Fibroblast of villous mesenchyme (primary cell): Measurements from ENCODE around the gene IFNA7. TPM values are rescaled to one million over a fixed set of nuclear protein-coding genes. Genes with fewer than 3 reads are reported as not detected.
A peak's percentile ranks its signal among the peaks of the same experiment; 100 is the strongest.
"Not testable (repeated sequence)": the region's sequence is repeated elsewhere in the genome, so short reads cannot be mapped to it uniquely, and the experiment has no call there.

ENCODE experiments used
- DNase-seq: peaks from one replicate; pipeline ENCODE4 v3.0.0-alpha.2; 2010; ENCODE audit warnings: low read depth
- H3K4me3 ChIP-seq: 2 replicates; pipeline ENCODE4 v1.5.1; 2011; ENCODE audit warnings: low read depth, mild to moderate bottlenecking, low read length
- total RNA-seq: library from RNA; depleted of rRNA; stranded (reverse); fragments of >200 nt; gene quantifications from 2 replicates; pipeline ENCODE4 v1.2.3, GENCODE V29; 2012
- TF ChIP-seq, protein P1 (sequence below): IDR thresholded peaks from 2 replicates; pipeline ENCODE4 v1.5.1; 2012; ENCODE audit warnings: low read depth, mild to moderate bottlenecking, low read length; ENCODE audit not compliant: insufficient read depth

The IFNA7 gene
- total RNA-seq, 1 donor, result not detected

DNA sequence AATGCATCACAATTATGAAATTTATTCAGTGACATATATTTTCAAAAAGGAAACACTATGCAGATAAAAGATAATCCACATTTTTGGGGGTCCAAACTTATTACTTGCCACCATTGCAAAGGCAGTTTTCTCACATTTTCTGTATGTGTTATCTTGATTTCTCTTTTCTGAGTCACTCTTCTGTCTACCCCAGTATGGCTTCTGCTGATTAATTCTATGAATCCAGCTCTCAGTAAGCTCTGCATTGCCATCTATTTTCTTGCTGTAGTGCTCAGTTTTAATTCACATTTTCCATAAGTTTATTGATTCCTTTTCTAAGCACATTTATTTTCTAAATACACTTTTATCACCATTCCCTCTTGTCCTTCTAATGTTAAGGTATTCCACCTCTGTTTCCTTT lies 3.2 kb upstream of the IFNA7 start:
- TF ChIP-seq, protein P1, sequence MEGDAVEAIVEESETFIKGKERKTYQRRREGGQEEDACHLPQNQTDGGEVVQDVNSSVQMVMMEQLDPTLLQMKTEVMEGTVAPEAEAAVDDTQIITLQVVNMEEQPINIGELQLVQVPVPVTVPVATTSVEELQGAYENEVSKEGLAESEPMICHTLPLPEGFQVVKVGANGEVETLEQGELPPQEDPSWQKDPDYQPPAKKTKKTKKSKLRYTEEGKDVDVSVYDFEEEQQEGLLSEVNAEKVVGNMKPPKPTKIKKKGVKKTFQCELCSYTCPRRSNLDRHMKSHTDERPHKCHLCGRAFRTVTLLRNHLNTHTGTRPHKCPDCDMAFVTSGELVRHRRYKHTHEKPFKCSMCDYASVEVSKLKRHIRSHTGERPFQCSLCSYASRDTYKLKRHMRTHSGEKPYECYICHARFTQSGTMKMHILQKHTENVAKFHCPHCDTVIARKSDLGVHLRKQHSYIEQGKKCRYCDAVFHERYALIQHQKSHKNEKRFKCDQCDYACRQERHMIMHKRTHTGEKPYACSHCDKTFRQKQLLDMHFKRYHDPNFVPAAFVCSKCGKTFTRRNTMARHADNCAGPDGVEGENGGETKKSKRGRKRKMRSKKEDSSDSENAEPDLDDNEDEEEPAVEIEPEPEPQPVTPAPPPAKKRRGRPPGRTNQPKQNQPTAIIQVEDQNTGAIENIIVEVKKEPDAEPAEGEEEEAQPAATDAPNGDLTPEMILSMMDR, result no peak

GRCh38 chr9:21194867-21195776 lies 6.9 kb downstream of the IFNA7 start:
- TF ChIP-seq, protein P1, result peak; percentile 50
- not testable (repeated sequence) for H3K4me3 ChIP-seq
- peak; percentile 3 for DNase-seq

More for the DNA sequence above, 3.2 kb upstream of the IFNA7 start:
- no peak overlapping the region for H3K4me3 ChIP-seq
- DNase-seq, result no peak

DNA sequence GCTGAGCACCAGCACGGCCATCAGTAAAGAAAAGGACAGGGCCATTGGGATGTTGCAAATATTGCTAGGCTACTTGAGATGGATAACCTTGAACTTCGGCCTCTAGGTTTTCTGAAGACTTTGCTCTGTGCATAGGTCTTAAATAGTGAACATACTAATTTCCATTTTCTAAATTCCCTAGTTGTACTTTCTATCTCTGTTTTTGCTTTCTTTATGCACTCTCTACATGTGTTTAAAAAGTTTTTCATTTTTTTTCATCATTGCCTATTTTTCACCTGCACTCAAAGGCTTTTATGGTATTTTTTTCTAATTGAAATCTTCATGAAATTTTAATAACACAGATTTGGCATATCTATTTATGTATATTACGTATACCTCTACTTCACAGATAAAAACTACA lies 14.5 kb downstream of the IFNA7 start, which contains the start of gene IFNA4:
IFNA4 (minus strand) TSS at position 101 of the 400 bp plus-strand sequence; CDS start at position 45, 56 bp downstream.
- DNase-seq, H3K4me3 ChIP-seq: not testable (repeated sequence)

- not testable (repeated sequence) for H3K4me3 ChIP-seq
- peak; percentile 7 for DNase-seq
- TF ChIP-seq, protein P1, result peak; percentile 56
Measured at GRCh38 chr9:21182810-21183736, 18.9 kb downstream of the IFNA7 start.

DNA sequence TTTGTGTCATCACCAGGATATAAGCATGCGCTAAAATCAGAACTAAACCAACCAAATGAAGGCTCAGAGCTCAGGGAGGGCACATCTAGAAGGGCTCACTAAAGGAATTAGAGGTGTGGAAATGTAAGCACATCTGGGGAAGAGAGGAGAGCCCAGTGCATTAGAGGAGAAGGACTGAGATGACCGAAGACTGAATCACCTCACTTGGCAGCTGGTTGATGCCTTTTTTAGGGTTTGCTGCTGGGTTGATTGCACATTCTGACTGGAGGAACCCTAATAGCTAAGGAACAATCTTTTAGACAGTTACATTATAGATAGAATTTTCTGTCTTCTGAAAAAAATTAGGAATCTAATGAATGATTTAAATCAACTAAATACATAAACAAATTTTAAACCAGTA lies 27.3 kb downstream of the IFNA7 start:
- H3K4me3 ChIP-seq, result no peak overlapping the region
- no peak for DNase-seq
- TF ChIP-seq, protein P1, result no peak

GRCh38 chr9:21172156-21172555 lies 29.8 kb downstream of the IFNA7 start:
- TF ChIP-seq, protein P1, result no peak
- H3K4me3 ChIP-seq, result no peak overlapping the region
- DNase-seq, result no peak

- DNase-seq, result no peak
- TF ChIP-seq, protein P1, result no peak
- H3K4me3 ChIP-seq, result no peak overlapping the region
Measured at GRCh38 chr9:21171351-21171750, 30.7 kb downstream of the IFNA7 start.

- H3K4me3 ChIP-seq, DNase-seq: not testable (repeated sequence)
Measured at GRCh38 chr9:21166560-21166959, 35.4 kb downstream of the IFNA7 start, which contains the start of gene IFNA21. Gene IFNA21 (minus strand): TSS chr9:21166660. CDS start chr9:21166612, 48 bp downstream.
